HCT116 (cell line): ENCODE results near the gene BEND4. TPM values are rescaled to one million over a fixed set of nuclear protein-coding genes. Genes with fewer than 3 reads are reported as not detected.

Experiments used
- ATAC-seq: fragments of 200-7000 bp; cut with Tn5 transposase; 2 replicates; pipeline ENCODE4 v1.9.1; 2020; ENCODE audit warnings: mild to moderate bottlenecking, moderate library complexity
- BruUV-seq: library from RNA; stranded (reverse); fragments of 400-500 nt; replicated peaks from 2 replicates; lab custom pipeline; 2021; lab: Mats Ljungman, UMichigan
- CTCF ChIA-PET: fragments of 300-600 bp; sonication (Branson Sonifier 250); formaldehyde crosslinking; loops from one replicate; lab custom pipeline; 2021; ENCODE audit warnings: antibody characterized with exemption; lab: Charles Lee
- POLR2A ChIA-PET: fragments of 300-600, 350-600 bp; sonication (Branson Sonifier 250); formaldehyde crosslinking; loops from one replicate; lab custom pipeline; 2021; ENCODE audit warnings: antibody characterized with exemption; lab: Charles Lee
- RAD21 ChIA-PET, 2 experiments: fragments of 300-600 bp; sonication (Branson Sonifier 250); formaldehyde crosslinking; loops; one replicate each; lab custom pipeline; 2023; ENCODE audit warnings: low total read pairs in 2 of 2; ENCODE audit not compliant: uncharacterized antibody in 2 of 2, unreplicated experiment in 2 of 2, low non-redundant PET in 1 of 2; lab: Charles Lee
- DNase-seq: peaks from one replicate; pipeline ENCODE4 v3.0.0-alpha.2; 2010; ENCODE audit warnings: low read depth, low spot score
- H2AFZ ChIP-seq: fragments of 200-600 bp; shearing (Covaris generic), sonication (generic); 2 replicates; pipeline ENCODE4 v1.6.1; 2017; ENCODE audit warnings: low read depth, mixed run types, mixed read lengths, antibody characterized with exemption, low read length; ENCODE audit not compliant: poor library complexity, severe bottlenecking
- H3K27ac ChIP-seq: 2 replicates; pipeline ENCODE4 v1.5.1; 2012; ENCODE audit warnings: low read depth, low read length
- H3K27me3 ChIP-seq: fragments of 200-600 bp; sonication (generic); 2 replicates; pipeline ENCODE4 v1.6.1; 2016; ENCODE audit warnings: mixed run types, low read length, mixed read lengths; ENCODE audit not compliant: insufficient read depth
- H3K36me3 ChIP-seq, 2 experiments: fragments of 200-500 bp in 1 of 2; fragments of 200-600 bp in 1 of 2; sonication (Bioruptor generic) in 1 of 2; sonication (generic) in 1 of 2; 2 replicates each; pipeline versions ENCODE4 v1.5.1 to v1.6.1; 2014 to 2016; ENCODE audit warnings: low read length in 2 of 2, inconsistent platforms in 1 of 2, mixed read lengths in 1 of 2, mixed run types in 1 of 2; ENCODE audit not compliant: insufficient read depth in 2 of 2, control insufficient read depth in 1 of 2
- H3K4me1 ChIP-seq, 2 experiments: fragments of 200-600 bp in 1 of 2; sonication (generic) in 1 of 2; 2 replicates each; pipeline versions ENCODE4 v1.5.1 to v1.6.1; 2012 to 2017; ENCODE audit warnings: low read length in 2 of 2, inconsistent platforms in 1 of 2, mild to moderate bottlenecking in 1 of 2, mixed read lengths in 1 of 2, mixed run types in 1 of 2, moderate library complexity in 1 of 2; ENCODE audit not compliant: insufficient read depth in 2 of 2, control insufficient read depth in 1 of 2
- H3K4me2 ChIP-seq: fragments of 200-600 bp; sonication (generic); 2 replicates; pipeline ENCODE4 v1.6.1; 2017; ENCODE audit warnings: mixed run types, low read length, mixed read lengths
- H3K4me3 ChIP-seq, 2 experiments: fragments of 200-600 bp in 1 of 2; sonication (generic) in 1 of 2; replicated peaks in 1 of 2; 2 replicates each; pipeline ENCODE4 v1.5.1; 2011 to 2016; ENCODE audit warnings: low read length in 2 of 2, control low read depth in 1 of 2, low read depth in 1 of 2, mild to moderate bottlenecking in 1 of 2, mixed read lengths in 1 of 2, mixed run types in 1 of 2
- H3K79me2 ChIP-seq: fragments of 200-600 bp; sonication (generic); 2 replicates; pipeline ENCODE4 v1.6.1; 2017; ENCODE audit warnings: mild to moderate bottlenecking, mixed run types, low read length, moderate library complexity, mixed read lengths; ENCODE audit not compliant: insufficient read depth
- H3K9ac ChIP-seq: fragments of 200-600 bp; sonication (generic); 2 replicates; pipeline ENCODE4 v1.6.1; 2016; ENCODE audit warnings: low read length, mixed read lengths
- H3K9me2 ChIP-seq: fragments of 200-600 bp; sonication (generic), shearing (Covaris generic); 2 replicates; pipeline ENCODE4 v1.6.1; 2017; ENCODE audit warnings: mixed run types, mild to moderate bottlenecking, moderate library complexity; ENCODE audit not compliant: insufficient read depth
- H3K9me3 ChIP-seq, 2 experiments: fragments of 200-500 bp in 1 of 2; fragments of 200-600 bp in 1 of 2; sonication (Bioruptor generic) in 1 of 2; sonication (generic) in 1 of 2; 2 replicates each; pipeline ENCODE4 v1.6.1; 2014 to 2017; ENCODE audit warnings: low read length in 2 of 2, mixed read lengths in 2 of 2, inconsistent platforms in 1 of 2, low read depth in 1 of 2, mild to moderate bottlenecking in 1 of 2, mixed run types in 1 of 2, moderate library complexity in 1 of 2; ENCODE audit not compliant: control insufficient read depth in 1 of 2, insufficient read depth in 1 of 2
- H4K20me1 ChIP-seq: fragments of 200-600 bp; sonication (generic), shearing (Covaris generic); 2 replicates; pipeline ENCODE4 v1.6.1; 2017; ENCODE audit warnings: mixed run types, mild to moderate bottlenecking, moderate library complexity; ENCODE audit not compliant: insufficient read depth
- CBX3 ChIP-seq: IDR thresholded peaks from 2 replicates; pipeline ENCODE4 v1.6.1; 2012; ENCODE audit warnings: low read depth
- CEBPB ChIP-seq: IDR thresholded peaks from 2 replicates; pipeline ENCODE4 v1.6.1; 2012; ENCODE audit warnings: low read depth
- CTCF ChIP-seq, 3 experiments: fragments of 200-600 bp in 1 of 3; sonication (generic) in 1 of 3; IDR thresholded peaks in 2 of 3; conservative IDR thresholded peaks in 1 of 3; 2 replicates each; pipeline ENCODE4 v1.5.1; 2012 to 2017; ENCODE audit warnings: low read depth in 2 of 3, low read length in 2 of 3, antibody characterized with exemption in 1 of 3, borderline replicate concordance in 1 of 3, control low read depth in 1 of 3, mild to moderate bottlenecking in 1 of 3, mixed read lengths in 1 of 3, mixed run types in 1 of 3, moderate library complexity in 1 of 3; ENCODE audit not compliant: insufficient read depth in 1 of 3
- ELF1 ChIP-seq: IDR thresholded peaks from 2 replicates; pipeline ENCODE4 v1.6.1; 2012; ENCODE audit warnings: low read depth, borderline replicate concordance
- FOSL1 ChIP-seq: IDR thresholded peaks from 2 replicates; pipeline ENCODE4 v1.6.1; 2012; ENCODE audit warnings: low read depth
- MAX ChIP-seq: IDR thresholded peaks from 2 replicates; pipeline ENCODE4 v1.6.1; 2012
- POLR2A ChIP-seq: IDR thresholded peaks from 2 replicates; pipeline ENCODE4 v1.7.0; 2011; ENCODE audit warnings: borderline replicate concordance; ENCODE audit not compliant: insufficient read depth, insufficient read length; ENCODE audit errors: extremely low read depth
- POLR2AphosphoS5 ChIP-seq: IDR thresholded peaks from 2 replicates; pipeline ENCODE4 v1.6.1; 2011; ENCODE audit warnings: mild to moderate bottlenecking, low read depth, low read length, moderate library complexity
- RAD21 ChIP-seq: IDR thresholded peaks from 2 replicates; pipeline ENCODE4 v1.6.1; 2012; ENCODE audit warnings: low read depth, mild to moderate bottlenecking
- REST ChIP-seq: IDR thresholded peaks from 2 replicates; pipeline ENCODE4 v1.6.1; 2012; ENCODE audit warnings: low read depth
- SP1 ChIP-seq: IDR thresholded peaks from 2 replicates; pipeline ENCODE4 v1.6.1; 2012; ENCODE audit warnings: low read depth
- SRF ChIP-seq: IDR thresholded peaks from 2 replicates; pipeline ENCODE4 v1.6.1; 2012; ENCODE audit warnings: low read depth
- ZBTB33 ChIP-seq: IDR thresholded peaks from 2 replicates; pipeline ENCODE4 v1.6.1; 2011; ENCODE audit warnings: mild to moderate bottlenecking, low read length, moderate library complexity; ENCODE audit not compliant: insufficient replicate concordance; ENCODE audit errors: extremely low read depth
- ZFX ChIP-seq: fragments of 450-650 bp; IDR thresholded peaks from 2 replicates; pipeline ENCODE4 v1.6.1; 2017
- ZNF274 ChIP-seq: fragments of 200-500 bp; sonication (Bioruptor generic); IDR thresholded peaks from 2 replicates; pipeline ENCODE4 v1.6.1; 2014; ENCODE audit warnings: mild to moderate bottlenecking, low read depth, low read length, inconsistent platforms
- intact Hi-C: fragments of 100-400 bp; cut with micrococcal nuclease; formaldehyde crosslinking; loops from 2 replicates; pipeline ENCODE4 v1.10.0; 2022
- total RNA-seq: library from RNA; stranded (reverse); gene quantifications from one replicate; pipeline ENCODE4 v1.2.1, GENCODE V29; 2021; ENCODE audit not compliant: unreplicated experiment

Gene BEND4
- total RNA-seq, 1 experiment from 2014 or later: 0.05 TPM

- Histone ChIP-seq H3K9ac (no peak overlapping the region), H3K27ac (no peak overlapping the region), H3K27me3 (peaks cover 28% of the 10 kb centered on the region), H4K20me1 (no peaks in the 10 kb centered on the region), H3K9me2 (no peaks in the 10 kb centered on the region), H3K9me3 (no peaks in the 10 kb centered on the region), H3K36me3 (no peaks in the 10 kb centered on the region), H3K4me2 (no peak overlapping the region), H3K4me3 (no peak overlapping the region), H3K4me1 (no peaks in the 10 kb centered on the region), H3K79me2 (no peaks in the 10 kb centered on the region), H2AFZ (no peak overlapping the region)
- intact Hi-C loops: no loop called here
- no peak for DNase-seq
- POLR2A ChIA-PET: interaction anchor here (0.6 kb wide), 1 partner anchor 186 kb away, joined by 3 read pairs; no protein-coding TSS in a partner anchor
- ATAC-seq: no peak
- CTCF ChIA-PET: no interaction called here
- TF ChIP-seq POLR2A (no peak), MAX (no peak), SRF (no peak), CTCF (IDR thresholded peaks at IDR 0.05 in 2 of 3, conservative IDR thresholded peaks at IDR 0.05 in 1 of 3; ENCODE audit: borderline replicate concordance in 1 of 3, insufficient read depth in 1 of 3, low read depth in 2 of 3, low read length in 2 of 3) (no peak), REST (no peak), POLR2AphosphoS5 (no peak), ZBTB33 (no peak), ZFX (no peak), CEBPB (no peak), RAD21 (no peak), ZNF274 (no peak), FOSL1 (no peak), CBX3 (no peak), SP1 (no peak), ELF1 (no peak)
- RAD21 ChIA-PET: no interaction called here
- no TSS peak for BruUV-seq
These were observed 29.3 kb downstream of the BEND4 start for GRCh38 chr4:42123071-42123644.
